SU-DHL-6 (cell line): ENCODE results near the gene SORCS2.

Experiments
- EZH2phosphoT487 ChIP-seq: fragments of 200-600 bp; sonication (generic), shearing (Covaris generic); conservative IDR thresholded peaks from 2 replicates; pipeline ENCODE4 v1.6.1; 2018; ENCODE audit warnings: mild to moderate bottlenecking, antibody characterized with exemption, low read length, moderate library complexity, mixed read lengths
- TF ChIP-seq, protein P1 (sequence below): fragments of 200-600 bp; sonication (generic); IDR thresholded peaks from one replicate; pipeline ENCODE4 v1.5.1; 2017; ENCODE audit warnings: antibody characterized with exemption, mild to moderate bottlenecking, low read length, moderate library complexity; ENCODE audit not compliant: insufficient read depth, poor library complexity, severe bottlenecking

DNA sequence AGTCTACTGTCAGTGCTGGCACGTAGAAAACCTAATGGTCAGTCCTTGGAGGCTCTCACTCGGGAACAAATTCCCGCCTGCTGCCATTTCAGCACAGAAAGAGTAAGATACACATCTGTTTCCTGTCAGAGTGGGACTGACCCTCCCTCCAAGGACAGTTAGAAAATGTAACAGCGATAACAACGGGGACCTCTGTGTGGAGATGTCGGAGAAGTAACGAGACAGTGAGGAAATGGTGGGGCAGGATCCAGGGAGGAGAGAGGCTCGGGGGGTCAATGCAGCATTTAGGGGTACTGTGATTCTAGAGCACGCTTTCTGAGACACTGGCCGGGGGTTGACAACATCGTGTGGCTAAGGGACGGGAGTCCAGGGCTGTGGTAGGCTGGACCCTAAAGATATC is 36.0 kb upstream of the SORCS2 start:
- TF ChIP-seq, protein P1, sequence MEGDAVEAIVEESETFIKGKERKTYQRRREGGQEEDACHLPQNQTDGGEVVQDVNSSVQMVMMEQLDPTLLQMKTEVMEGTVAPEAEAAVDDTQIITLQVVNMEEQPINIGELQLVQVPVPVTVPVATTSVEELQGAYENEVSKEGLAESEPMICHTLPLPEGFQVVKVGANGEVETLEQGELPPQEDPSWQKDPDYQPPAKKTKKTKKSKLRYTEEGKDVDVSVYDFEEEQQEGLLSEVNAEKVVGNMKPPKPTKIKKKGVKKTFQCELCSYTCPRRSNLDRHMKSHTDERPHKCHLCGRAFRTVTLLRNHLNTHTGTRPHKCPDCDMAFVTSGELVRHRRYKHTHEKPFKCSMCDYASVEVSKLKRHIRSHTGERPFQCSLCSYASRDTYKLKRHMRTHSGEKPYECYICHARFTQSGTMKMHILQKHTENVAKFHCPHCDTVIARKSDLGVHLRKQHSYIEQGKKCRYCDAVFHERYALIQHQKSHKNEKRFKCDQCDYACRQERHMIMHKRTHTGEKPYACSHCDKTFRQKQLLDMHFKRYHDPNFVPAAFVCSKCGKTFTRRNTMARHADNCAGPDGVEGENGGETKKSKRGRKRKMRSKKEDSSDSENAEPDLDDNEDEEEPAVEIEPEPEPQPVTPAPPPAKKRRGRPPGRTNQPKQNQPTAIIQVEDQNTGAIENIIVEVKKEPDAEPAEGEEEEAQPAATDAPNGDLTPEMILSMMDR, result no peak
- TF ChIP-seq EZH2phosphoT487, result no peak
